HL-60/S4 treated with retinoic acid at 250 ng/mL for 4 days and 3 days (cell line): Measurements from ENCODE around the gene TXNRD2.
"Not testable (repeated sequence)": the region's sequence is repeated elsewhere in the genome, so short reads cannot be mapped to it uniquely, and the experiment has no call there.

Experiments used
- in situ Hi-C: fragments of 300-500 bp; cut with MboI; formaldehyde crosslinking; loops from 2 replicates; pipeline ENCODE4 v1.7.0; 2022; ENCODE audit warnings: low sequenced_read_pairs

The TXNRD2 gene

GRCh38 chr22:19951346-19951745 is 9.7 kb upstream of the TXNRD2 start:
- in situ Hi-C loops = no loop called here

- in situ Hi-C loops = no loop called here
Observed at GRCh38 chr22:19948057-19948760, 6.6 kb upstream of the TXNRD2 start.

- in situ Hi-C loops = no loop called here
Observed at GRCh38 chr22:19943082-19944026, 1.7 kb upstream of the TXNRD2 start.

GRCh38 chr22:19942157-19943081 is 801 bp upstream of the TXNRD2 start:
- in situ Hi-C loops = no loop called here

GRCh38 chr22:19940536-19941364 is 868 bp downstream of the TXNRD2 start:
- in situ Hi-C loops = no loop called here

- in situ Hi-C loops = no loop called here
Observed at GRCh38 chr22:19937616-19938473, 3.8 kb downstream of the TXNRD2 start.

GRCh38 chr22:19936513-19936912 is 5.1 kb downstream of the TXNRD2 start:
- in situ Hi-C loops = no loop called here

- in situ Hi-C loops = not testable (repeated sequence)
Observed at GRCh38 chr22:19935123-19935718, 6.4 kb downstream of the TXNRD2 start.

- in situ Hi-C loops = no loop called here
Observed at GRCh38 chr22:19933341-19934241, 8.0 kb downstream of the TXNRD2 start.

GRCh38 chr22:19932367-19933206 is 9.0 kb downstream of the TXNRD2 start:
- in situ Hi-C loops = no loop called here

- in situ Hi-C loops = no loop called here
Observed at GRCh38 chr22:19931514-19931913, 10.1 kb downstream of the TXNRD2 start.

GRCh38 chr22:19930551-19931486 is 10.8 kb downstream of the TXNRD2 start:
- in situ Hi-C loops = no loop called here

GRCh38 chr22:19929586-19930550 is 11.8 kb downstream of the TXNRD2 start:
- in situ Hi-C loops = no loop called here

- in situ Hi-C loops = no loop called here
Observed at GRCh38 chr22:19928207-19928606, 13.4 kb downstream of the TXNRD2 start.

GRCh38 chr22:19927696-19928095 is 13.9 kb downstream of the TXNRD2 start:
- in situ Hi-C loops = no loop called here
